GM12873 (cell line): Measurements from ENCODE around the gene NOX5.

Experiments
- TF ChIP-seq, protein P1 (sequence below): IDR thresholded peaks from 2 replicates; pipeline ENCODE4 v1.5.1; 2012; ENCODE audit warnings: low read depth, mild to moderate bottlenecking, moderate library complexity, low read length, control low read depth; ENCODE audit not compliant: insufficient read depth; ENCODE audit errors: missing control alignments

NOX5 gene

DNA sequence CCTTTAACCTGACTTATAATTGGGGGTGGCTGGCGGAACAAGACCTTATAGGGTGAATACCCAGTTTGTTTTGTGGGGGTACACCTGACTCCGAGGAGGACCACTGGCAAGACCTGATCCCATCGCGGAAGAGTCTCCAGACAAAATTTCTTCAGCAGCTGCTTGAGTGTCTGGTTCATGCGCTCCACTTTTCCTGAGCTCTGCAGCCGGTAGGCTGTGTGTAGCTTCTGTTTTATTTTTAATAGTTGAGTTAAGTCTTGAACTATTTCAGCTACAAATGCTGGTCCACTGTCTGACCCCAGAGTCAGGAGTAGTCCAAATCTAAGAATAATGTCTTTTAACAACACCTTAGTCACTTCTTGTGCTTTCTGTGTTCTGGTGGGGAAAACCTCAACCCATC, 21.2 kb upstream of the NOX5 start:
- TF ChIP-seq, protein P1, sequence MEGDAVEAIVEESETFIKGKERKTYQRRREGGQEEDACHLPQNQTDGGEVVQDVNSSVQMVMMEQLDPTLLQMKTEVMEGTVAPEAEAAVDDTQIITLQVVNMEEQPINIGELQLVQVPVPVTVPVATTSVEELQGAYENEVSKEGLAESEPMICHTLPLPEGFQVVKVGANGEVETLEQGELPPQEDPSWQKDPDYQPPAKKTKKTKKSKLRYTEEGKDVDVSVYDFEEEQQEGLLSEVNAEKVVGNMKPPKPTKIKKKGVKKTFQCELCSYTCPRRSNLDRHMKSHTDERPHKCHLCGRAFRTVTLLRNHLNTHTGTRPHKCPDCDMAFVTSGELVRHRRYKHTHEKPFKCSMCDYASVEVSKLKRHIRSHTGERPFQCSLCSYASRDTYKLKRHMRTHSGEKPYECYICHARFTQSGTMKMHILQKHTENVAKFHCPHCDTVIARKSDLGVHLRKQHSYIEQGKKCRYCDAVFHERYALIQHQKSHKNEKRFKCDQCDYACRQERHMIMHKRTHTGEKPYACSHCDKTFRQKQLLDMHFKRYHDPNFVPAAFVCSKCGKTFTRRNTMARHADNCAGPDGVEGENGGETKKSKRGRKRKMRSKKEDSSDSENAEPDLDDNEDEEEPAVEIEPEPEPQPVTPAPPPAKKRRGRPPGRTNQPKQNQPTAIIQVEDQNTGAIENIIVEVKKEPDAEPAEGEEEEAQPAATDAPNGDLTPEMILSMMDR: no peak

DNA sequence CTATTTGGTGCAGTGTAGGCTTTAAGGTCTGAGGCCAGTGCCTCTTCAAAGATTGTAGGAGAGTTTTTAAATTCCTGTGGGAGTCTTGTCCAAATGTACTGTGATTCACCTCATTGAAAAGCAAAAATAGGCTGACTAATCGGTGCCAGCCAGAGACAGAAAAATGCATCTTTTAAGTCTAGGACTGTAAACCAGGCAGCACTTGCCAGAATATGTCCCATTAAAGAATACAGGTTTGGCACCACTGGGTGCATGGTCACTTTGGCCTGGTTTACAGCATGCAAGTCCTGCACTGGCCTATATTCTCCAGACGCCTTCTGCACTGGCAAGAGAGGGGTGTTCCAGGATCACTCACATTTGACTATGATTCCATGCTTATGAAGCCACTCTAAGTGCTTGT, 20.3 kb upstream of the NOX5 start:
- TF ChIP-seq, protein P1: no peak

DNA sequence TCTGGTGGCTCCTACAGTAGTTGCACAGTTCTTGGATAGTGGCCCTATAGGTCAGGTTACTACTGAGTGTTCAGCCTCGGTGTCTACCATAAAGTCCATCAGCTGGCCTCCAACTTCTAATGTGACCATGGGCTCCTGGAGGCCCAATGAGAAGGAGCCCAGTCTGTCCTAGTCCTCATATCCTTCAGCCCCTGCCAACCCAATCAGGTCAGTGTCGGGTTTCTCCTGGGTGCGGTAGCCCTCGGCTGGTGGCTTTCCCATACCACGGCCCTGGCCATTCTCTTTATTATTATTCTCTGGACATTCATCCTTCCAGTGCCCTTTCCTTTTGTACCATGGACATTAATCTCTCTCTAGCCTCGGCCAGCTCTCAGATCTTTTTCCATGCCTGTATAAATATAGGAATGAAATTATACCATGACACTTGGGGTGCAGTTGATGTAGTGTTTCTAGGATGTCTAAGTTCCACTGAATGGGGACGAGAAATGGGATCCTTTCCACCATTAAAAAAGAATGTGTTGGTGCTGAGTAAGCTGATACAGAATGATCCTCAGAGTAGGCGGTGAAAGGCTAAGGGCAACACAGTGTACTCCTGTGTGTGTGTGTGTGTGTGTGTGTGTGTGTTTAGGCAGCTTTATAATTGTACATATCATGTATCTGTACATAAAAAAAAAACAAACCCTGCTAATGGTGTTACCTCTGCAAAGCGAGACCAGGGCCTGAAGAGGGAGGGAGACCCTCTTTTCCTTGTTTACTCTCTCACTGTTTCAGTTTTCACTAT, 19.3 kb upstream of the NOX5 start:
- TF ChIP-seq, protein P1: no peak

DNA sequence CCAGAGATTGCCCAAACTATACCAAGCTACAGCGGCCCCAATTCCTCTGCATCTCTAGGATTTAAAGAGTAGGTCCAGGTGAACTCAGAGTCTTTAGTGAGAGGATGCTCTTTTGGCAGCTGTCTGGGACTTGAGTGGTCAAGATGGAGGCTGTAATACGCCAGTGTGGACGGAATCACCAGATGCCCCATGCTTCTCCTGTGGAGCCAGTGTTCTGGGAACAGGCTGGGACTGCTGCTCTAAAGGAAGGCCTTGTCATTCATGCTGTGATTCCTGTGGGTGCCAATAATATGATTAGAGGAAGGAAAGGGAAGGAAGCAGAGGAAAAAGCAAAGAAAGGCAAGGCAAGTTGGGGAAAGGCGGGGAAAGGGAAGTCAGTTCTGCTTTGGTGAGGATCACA, 17.4 kb upstream of the NOX5 start:
- TF ChIP-seq, protein P1: no peak

DNA sequence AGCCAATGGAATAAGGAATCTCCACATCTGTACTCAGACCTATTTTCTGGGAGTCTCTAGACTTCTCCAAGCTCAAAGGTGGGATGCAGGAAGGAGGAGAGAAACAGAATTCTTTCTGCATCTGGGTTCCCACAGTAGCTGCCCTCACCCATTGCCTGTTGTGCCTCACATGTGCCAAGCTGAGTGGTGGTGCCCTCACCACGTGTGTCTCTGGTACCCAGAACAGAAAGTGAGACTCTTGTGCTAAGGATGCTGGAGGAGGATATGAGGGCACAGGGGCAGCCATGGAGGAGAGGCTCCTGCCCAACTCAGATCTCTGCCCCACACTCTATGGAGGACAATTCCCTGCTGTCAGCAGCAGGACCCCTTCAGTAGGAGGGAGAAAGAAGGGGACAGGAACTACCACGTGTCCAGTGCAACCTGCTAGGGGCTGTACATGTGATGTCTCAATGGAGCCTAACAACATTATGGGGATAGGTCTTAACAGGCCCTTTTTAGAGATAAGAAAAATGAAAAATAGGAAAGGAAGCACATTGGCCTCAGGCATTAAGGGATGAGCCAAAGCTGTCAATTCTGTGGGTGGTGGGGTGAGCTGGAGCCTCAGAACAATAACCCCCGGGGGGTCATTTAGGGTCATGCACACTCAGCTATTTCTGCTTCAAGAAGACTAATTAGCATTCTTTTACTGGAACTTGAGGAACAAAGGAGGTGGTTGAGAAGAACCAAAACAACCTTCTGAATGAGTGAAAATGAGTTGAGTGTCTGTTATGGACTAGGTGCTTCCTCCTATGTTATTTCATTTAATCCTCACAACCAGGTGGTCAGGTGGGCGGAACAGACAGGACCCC, 16.3 kb upstream of the NOX5 start:
- TF ChIP-seq, protein P1: no peak

DNA sequence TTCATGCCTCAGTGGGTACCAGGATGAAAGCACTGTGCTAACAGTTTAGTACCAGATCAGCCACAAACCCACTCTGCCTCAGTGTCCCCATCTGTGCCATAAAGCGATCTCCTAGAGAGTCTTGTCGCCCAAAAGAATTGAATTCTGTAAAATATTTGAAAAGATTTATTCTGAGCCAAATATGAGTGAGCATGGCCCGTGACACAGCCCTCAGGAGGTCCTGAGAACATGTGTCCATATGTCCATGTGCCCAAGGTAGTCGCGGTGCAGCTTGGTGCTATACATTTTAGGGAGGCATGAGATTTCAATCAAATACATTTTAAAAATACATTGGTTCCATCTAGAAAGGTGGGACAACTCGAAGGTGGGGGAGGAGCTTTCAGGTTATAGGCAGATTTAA, 15.4 kb upstream of the NOX5 start:
- TF ChIP-seq, protein P1: no peak

DNA sequence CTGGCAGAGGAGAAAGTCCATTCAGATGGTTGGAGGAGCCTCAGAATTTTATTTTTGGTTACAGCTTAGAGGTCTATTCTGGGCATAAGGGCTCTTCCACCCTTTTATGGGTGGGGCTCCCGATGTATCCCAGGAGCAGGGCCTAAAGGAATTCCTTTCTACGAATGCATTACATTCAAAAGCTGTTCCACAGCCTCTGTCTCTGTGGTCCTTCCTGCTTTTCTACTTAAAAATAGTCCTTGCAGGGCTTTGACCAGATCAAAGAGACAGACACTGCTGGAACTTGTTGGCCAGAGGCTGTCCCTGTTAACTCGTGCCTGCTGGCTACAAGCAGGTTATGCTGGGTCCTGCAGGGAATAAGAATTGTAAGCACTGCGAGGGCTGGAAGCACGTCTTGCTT, 14.4 kb upstream of the NOX5 start:
- TF ChIP-seq, protein P1: no peak
